Prostate gland (tissue), 2 donors: Measurements from ENCODE around the gene ATP5MC3.

Experiments
- POLR2A ChIP-seq: fragments of 450-650 bp; IDR thresholded peaks from one replicate; pipeline ENCODE4 v1.6.1; 2016; ENCODE audit warnings: antibody characterized with exemption, mild to moderate bottlenecking
- POLR2AphosphoS5 ChIP-seq: sonication (generic); formaldehyde crosslinking; IDR thresholded peaks from one replicate; pipeline ENCODE4 v1.6.1; 2017; ENCODE audit warnings: antibody characterized with exemption
- TF ChIP-seq, protein P1 (sequence below), 4 experiments: fragments of 200-600 bp in 2 of 4; fragments of 450-650 bp in 2 of 4; sonication (generic) in 2 of 4; IDR thresholded peaks; 1 replicate in 3 of 4; 2 replicates in 1 of 4; pipeline ENCODE4 v1.5.1; 2016 to 2019; ENCODE audit warnings: antibody characterized with exemption in 4 of 4, mild to moderate bottlenecking in 2 of 4, moderate library complexity in 2 of 4

DNA sequence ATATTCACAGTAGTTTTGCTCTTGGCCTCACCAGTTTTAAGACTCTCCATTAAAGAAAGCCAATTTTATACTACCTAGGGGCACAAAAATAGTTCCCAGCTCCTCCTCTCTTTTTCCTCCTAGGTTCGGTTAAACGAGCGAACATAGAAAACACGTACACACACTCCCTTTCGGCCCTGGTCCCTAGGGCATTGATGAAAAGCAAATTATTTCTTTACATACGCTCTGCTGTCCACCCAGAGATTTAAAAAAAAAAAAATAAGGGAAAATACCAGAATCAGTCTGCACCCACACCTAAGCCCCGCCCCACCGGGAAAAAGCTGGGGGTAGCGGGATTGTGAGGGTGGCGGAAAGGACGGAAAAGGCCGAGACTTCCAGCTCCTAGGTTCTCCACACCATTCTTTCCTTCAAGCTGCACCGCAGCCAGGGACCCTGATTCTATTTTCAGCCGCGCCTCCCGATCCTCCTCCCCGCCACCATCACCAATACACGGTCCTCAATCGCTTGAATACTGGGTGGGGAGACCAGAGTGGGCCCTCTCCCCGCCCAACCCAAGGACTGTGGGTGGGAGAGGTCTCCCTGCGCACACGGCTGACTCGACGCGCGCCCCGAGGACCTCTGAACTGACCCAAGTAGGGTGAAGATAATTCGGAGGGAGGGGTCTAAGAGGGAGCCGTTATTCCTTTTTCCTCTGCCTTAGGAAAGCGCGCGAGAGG, 14.3 kb downstream of the ATP5MC3 start:
- no peak for TF ChIP-seq POLR2A
- no peak for TF ChIP-seq POLR2AphosphoS5
- TF ChIP-seq, protein P1, sequence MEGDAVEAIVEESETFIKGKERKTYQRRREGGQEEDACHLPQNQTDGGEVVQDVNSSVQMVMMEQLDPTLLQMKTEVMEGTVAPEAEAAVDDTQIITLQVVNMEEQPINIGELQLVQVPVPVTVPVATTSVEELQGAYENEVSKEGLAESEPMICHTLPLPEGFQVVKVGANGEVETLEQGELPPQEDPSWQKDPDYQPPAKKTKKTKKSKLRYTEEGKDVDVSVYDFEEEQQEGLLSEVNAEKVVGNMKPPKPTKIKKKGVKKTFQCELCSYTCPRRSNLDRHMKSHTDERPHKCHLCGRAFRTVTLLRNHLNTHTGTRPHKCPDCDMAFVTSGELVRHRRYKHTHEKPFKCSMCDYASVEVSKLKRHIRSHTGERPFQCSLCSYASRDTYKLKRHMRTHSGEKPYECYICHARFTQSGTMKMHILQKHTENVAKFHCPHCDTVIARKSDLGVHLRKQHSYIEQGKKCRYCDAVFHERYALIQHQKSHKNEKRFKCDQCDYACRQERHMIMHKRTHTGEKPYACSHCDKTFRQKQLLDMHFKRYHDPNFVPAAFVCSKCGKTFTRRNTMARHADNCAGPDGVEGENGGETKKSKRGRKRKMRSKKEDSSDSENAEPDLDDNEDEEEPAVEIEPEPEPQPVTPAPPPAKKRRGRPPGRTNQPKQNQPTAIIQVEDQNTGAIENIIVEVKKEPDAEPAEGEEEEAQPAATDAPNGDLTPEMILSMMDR (IDR thresholded peaks at IDR 0.05) = no peak
